GM12878 (cell line): ENCODE measurements around the gene HTRA3. TPM values are rescaled to one million over a fixed set of nuclear protein-coding genes. Genes with fewer than 3 reads are reported as not detected.

Experiments used
- ATAC-seq: fragments of 200-7000 bp; cut with Tn5 transposase; 3 replicates; pipeline ENCODE4 v1.9.1; 2020; ENCODE audit warnings: mild to moderate bottlenecking, moderate library complexity
- BruUV-seq: library from RNA; stranded (reverse); fragments of 400-500 nt; replicated peaks from 2 replicates; lab custom pipeline; 2021; lab: Mats Ljungman, UMichigan
- CTCF ChIA-PET: fragments of 300-600 bp; sonication (Branson Sonifier 250); formaldehyde crosslinking; extraction: SDS; loops from one replicate; lab custom pipeline; 2021; ENCODE audit warnings: inconsistent platforms; lab: Yijun Ruan, JAX
- POLR2A ChIA-PET: fragments of 350-600 bp; formaldehyde crosslinking; extraction: SDS; loops from one replicate; lab custom pipeline; 2021; ENCODE audit warnings: inconsistent platforms; lab: Charles Lee
- RAD21 ChIA-PET: fragments of 300-600 bp; sonication (Branson Sonifier 250); formaldehyde crosslinking; loops from one replicate; lab custom pipeline; 2023; ENCODE audit warnings: antibody characterized with exemption; ENCODE audit not compliant: unreplicated experiment; lab: Charles Lee
- SMC1A ChIA-PET: fragments of 300-600 bp; sonication (Branson Sonifier 250); formaldehyde crosslinking; loops from one replicate; lab custom pipeline; 2023; ENCODE audit not compliant: unreplicated experiment, uncharacterized antibody; lab: Charles Lee
- DNase-seq: peaks from one replicate; pipeline ENCODE4 v3.0.0-alpha.2; 2011; ENCODE audit warnings: low read depth, low spot score
- FAIRE-seq: peaks from 3 replicates; lab custom pipeline; 2011; peaks lifted over from hg19 to GRCh38; lab: Jason Lieb, UNC
- H2AFZ ChIP-seq: 2 replicates; pipeline ENCODE4 v1.6.0; 2011; ENCODE audit warnings: low read depth, low read length, control low read depth; ENCODE audit not compliant: control insufficient read depth
- H3K27ac ChIP-seq: 2 replicates; pipeline ENCODE4 v1.5.1; 2011; ENCODE audit warnings: control low read depth; ENCODE audit not compliant: control insufficient read depth, insufficient read depth
- H3K27me3 ChIP-seq, 2 experiments: replicated peaks in 1 of 2; 2 replicates each; pipeline versions ENCODE4 v1.6.0 to v1.6.1; 2011; ENCODE audit warnings: low read length in 1 of 2; ENCODE audit not compliant: control insufficient read depth in 2 of 2, insufficient read depth in 2 of 2
- H3K36me3 ChIP-seq, 2 experiments: 2 replicates each; pipeline ENCODE4 v1.5.1; 2011; ENCODE audit warnings: low read length in 1 of 2; ENCODE audit not compliant: control insufficient read depth in 2 of 2, insufficient read depth in 2 of 2
- H3K4me1 ChIP-seq: 2 replicates; pipeline ENCODE4 v1.6.1; 2011; ENCODE audit warnings: mild to moderate bottlenecking, low read length, moderate library complexity, mixed read lengths; ENCODE audit not compliant: control insufficient read depth, insufficient read depth
- H3K4me2 ChIP-seq: 2 replicates; pipeline ENCODE4 v1.6.0; 2011; ENCODE audit warnings: control low read depth; ENCODE audit not compliant: control insufficient read depth, insufficient read depth
- H3K4me3 ChIP-seq: fragments of 200-600 bp; sonication (generic); 2 replicates; pipeline ENCODE4 v1.5.1; 2016
- H3K79me2 ChIP-seq: 2 replicates; pipeline ENCODE4 v1.6.0; 2011; ENCODE audit warnings: low read length; ENCODE audit not compliant: control insufficient read depth, insufficient read depth
- H3K9ac ChIP-seq: 2 replicates; pipeline ENCODE4 v1.8.0; 2011; ENCODE audit warnings: low read length, control low read depth, mixed read lengths; ENCODE audit not compliant: control insufficient read depth, insufficient read depth
- H3K9me3 ChIP-seq: replicated peaks from 3 replicates; pipeline ENCODE4 v1.5.1; 2011; ENCODE audit warnings: mild to moderate bottlenecking, low read length; ENCODE audit not compliant: control insufficient read depth, insufficient read depth
- H4K20me1 ChIP-seq: 2 replicates; pipeline ENCODE4 v1.6.0; 2011; ENCODE audit not compliant: control insufficient read depth, insufficient read depth
- ATF2 ChIP-seq: IDR thresholded peaks from 2 replicates; pipeline ENCODE4 v1.6.1; 2012; ENCODE audit warnings: low read length, inconsistent platforms
- ATF7 ChIP-seq: fragments of 450-650 bp; IDR thresholded peaks from 2 replicates; pipeline ENCODE4 v1.6.1; 2016; ENCODE audit warnings: low read depth, mild to moderate bottlenecking
- CBX5 ChIP-seq: sonication (generic); IDR thresholded peaks from 2 replicates; pipeline ENCODE4 v1.6.1; 2016; ENCODE audit warnings: low read depth, moderate library complexity, mild to moderate bottlenecking, inconsistent platforms
- CUX1 ChIP-seq: IDR thresholded peaks from 2 replicates; pipeline ENCODE4 v1.6.1; 2012; ENCODE audit warnings: improper control_type of control experiment, low read depth, low read length; ENCODE audit not compliant: insufficient replicate concordance
- GATAD2B ChIP-seq: fragments of 450-650 bp; conservative IDR thresholded peaks from 2 replicates; pipeline ENCODE4 v1.6.1; 2017; ENCODE audit warnings: low read depth, mild to moderate bottlenecking, moderate library complexity
- LARP7 ChIP-seq: fragments of 450-650 bp; IDR thresholded peaks from 2 replicates; pipeline ENCODE4 v1.6.1; 2017; ENCODE audit warnings: mild to moderate bottlenecking
- MEF2B ChIP-seq: fragments of 450-650 bp; IDR thresholded peaks from 2 replicates; pipeline ENCODE4 v1.6.1; 2018; ENCODE audit warnings: mild to moderate bottlenecking, moderate library complexity; ENCODE audit not compliant: partially characterized antibody, poor library complexity, severe bottlenecking
- TBL1XR1 ChIP-seq: IDR thresholded peaks from 2 replicates; pipeline ENCODE4 v1.6.1; 2012; ENCODE audit warnings: low read depth, low read length, improper control_type of control experiment
- ZNF24 ChIP-seq: fragments of 450-650 bp; IDR thresholded peaks from 2 replicates; pipeline ENCODE4 v1.6.1; 2017; ENCODE audit warnings: antibody characterized with exemption, mild to moderate bottlenecking
- WGBS: methylation state at CpG from one replicate; pipeline ENCODE4 v1.1.6; 2016; ENCODE audit warnings: low lambda C conversion rate; ENCODE audit not compliant: insufficient replicate concordance, insufficient coverage; ENCODE audit errors: missing lambda C conversion rate; 5-methylcytosine and 5-hydroxymethylcytosine counted together
- in situ Hi-C: fragments of 300-500 bp; cut with MboI; formaldehyde crosslinking; loops from 9 replicates; pipeline ENCODE4 v1.14.3; 2018; ENCODE audit warnings: mixed read lengths
- intact Hi-C: fragments of 100-400 bp; cut with micrococcal nuclease; formaldehyde crosslinking; loops from one replicate; pipeline ENCODE4 v1.14.2; 2022; ENCODE audit not compliant: unreplicated experiment
- polyA plus RNA-seq, 11 experiments: library from polyadenylated mRNA; depleted of rRNA in 4 of 11; unstranded in 6 of 11; stranded (reverse) in 5 of 11; fragments of >200 nt; fragmentation: Nextera tagmentation in 4 of 11; fragmentation: Illumina TruSeq in 1 of 11; extraction: Ambion mirVana in 4 of 11; extraction: Trizol in 1 of 11; gene quantifications; 1 replicate in 1 of 11; 2 replicates in 10 of 11; pipeline versions ENCODE4 v1.2.1 to v1.2.3, GENCODE V29; 2011 to 2016; ENCODE audit warnings: inconsistent platforms in 2 of 11, missing spikeins in 2 of 11, low read depth in 1 of 11
- total RNA-seq, 4 experiments: library from RNA; depleted of rRNA in 3 of 4; stranded (reverse); fragments of >200 nt in 3 of 4; fragmentation: Illumina TruSeq in 1 of 4; extraction: Trizol in 1 of 4; gene quantifications; 2 replicates each; pipeline versions ENCODE4 v1.2.1 to v1.2.3, GENCODE V29; 2013 to 2021

The HTRA3 gene
- total and polyA plus RNA-seq, 10 of the 15 experiments (the other 5 are each of a cell fraction or from before 2014, with no cell fraction given), result 0.04 to 1.2 (median 0.08) TPM; not detected in 7

DNA sequence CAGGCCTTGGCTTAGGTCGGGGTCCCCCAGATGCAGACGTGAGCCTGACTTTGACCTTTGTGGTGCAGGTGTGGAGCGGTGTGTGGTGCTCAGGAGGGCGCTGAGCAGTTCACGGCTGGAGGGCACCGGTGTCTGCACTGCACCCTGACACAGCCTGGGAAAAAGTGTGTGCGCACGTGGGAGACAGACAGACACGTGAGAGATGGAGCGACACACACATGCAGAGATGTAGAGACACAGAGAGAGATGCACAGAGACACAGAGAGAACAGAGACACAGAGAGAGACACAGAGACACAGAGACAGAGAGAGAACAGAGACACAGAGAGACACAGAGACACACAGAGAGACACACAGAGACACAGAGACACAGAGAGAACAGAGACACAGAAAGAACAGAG, 6.2 kb upstream of the HTRA3 start:
- in situ Hi-C loops (loop anchor here (10.0 kb wide), 1 partner anchor 331 kb away; the partner anchor contains the start of gene CPZ), intact Hi-C loops (no loop called here)
- FAIRE-seq (no peak), DNase-seq (no peak), ATAC-seq (no peak)
- Histone ChIP-seq H3K9ac (no peak overlapping the region), H3K4me2 (no peak overlapping the region), H3K4me3 (no peak overlapping the region), H3K36me3 (no peaks in the 10 kb centered on the region), H2AFZ (no peak overlapping the region), H3K27ac (no peak overlapping the region), H3K79me2 (no peaks in the 10 kb centered on the region), H4K20me1 (no peaks in the 10 kb centered on the region), H3K4me1 (no peaks in the 10 kb centered on the region), H3K27me3 (no peaks in the 10 kb centered on the region; a peak in 1 of 4 replicates), H3K9me3 (no peaks in the 10 kb centered on the region)
- TF ChIP-seq GATAD2B (no peak), TBL1XR1 (no peak), MEF2B (no peak), CBX5 (no peak), ATF7 (no peak), CUX1 (no peak), ZNF24 (no peak), LARP7 (no peak), ATF2 (no peak)
- ChIA-PET CTCF (no interaction called here), RAD21 (no interaction called here), SMC1A (no interaction called here), POLR2A (no interaction called here)
- 36% methylated on average over 10 of the region's 10 CpGs for WGBS
- no TSS peak for BruUV-seq
